Osteoblast (primary cell): ENCODE results near the gene CFAP410. TPM values are rescaled to one million over a fixed set of nuclear protein-coding genes. Genes with fewer than 3 reads are reported as not detected.

Experiments used
- DNase-seq: peaks from one replicate; pipeline ENCODE4 v3.0.0; 2011; ENCODE audit warnings: low spot score, mixed read lengths; ENCODE audit not compliant: insufficient read length; ENCODE audit errors: missing footprints
- H2AFZ ChIP-seq: 2 replicates; pipeline ENCODE4 v1.6.0; 2011; ENCODE audit warnings: mild to moderate bottlenecking, low read length
- H3K27ac ChIP-seq: 2 replicates; pipeline ENCODE4 v1.5.1; 2011; ENCODE audit warnings: mild to moderate bottlenecking, low read depth, low read length, moderate library complexity
- H3K27me3 ChIP-seq: 2 replicates; pipeline ENCODE4 v1.6.0; 2012; ENCODE audit warnings: mild to moderate bottlenecking, control low read depth, inconsistent platforms, low read length, moderate library complexity; ENCODE audit not compliant: insufficient read depth
- H3K36me3 ChIP-seq: 2 replicates; pipeline ENCODE4 v1.5.1; 2011; ENCODE audit warnings: mild to moderate bottlenecking, low read length, control low read depth, moderate library complexity; ENCODE audit not compliant: insufficient read depth
- H3K4me1 ChIP-seq: 2 replicates; pipeline ENCODE4 v1.5.1; 2011; ENCODE audit warnings: mild to moderate bottlenecking, low read length, control low read depth, moderate library complexity; ENCODE audit not compliant: insufficient read depth
- H3K4me2 ChIP-seq: 2 replicates; pipeline ENCODE4 v1.6.0; 2011; ENCODE audit warnings: mild to moderate bottlenecking, low read length; ENCODE audit not compliant: insufficient read depth
- H3K4me3 ChIP-seq: fragments of 200-600 bp; sonication (generic); 3 replicates; pipeline ENCODE4 v1.5.1; 2012; ENCODE audit warnings: mild to moderate bottlenecking, low read length, inconsistent platforms; ENCODE audit not compliant: insufficient read depth
- H3K79me2 ChIP-seq: 2 replicates; pipeline ENCODE4 v1.6.0; 2012; ENCODE audit warnings: mild to moderate bottlenecking, low read length, control low read depth, inconsistent platforms; ENCODE audit not compliant: insufficient read depth
- H3K9me3 ChIP-seq: 2 replicates; pipeline ENCODE4 v1.5.1; 2011; ENCODE audit warnings: low read depth, low read length, control low read depth
- H4K20me1 ChIP-seq: 2 replicates; pipeline ENCODE4 v1.6.0; 2012; ENCODE audit warnings: mild to moderate bottlenecking, low read length, control low read depth; ENCODE audit not compliant: insufficient read depth
- total RNA-seq: library from RNA; depleted of rRNA; stranded (reverse); fragments of >200 nt; gene quantifications from 2 replicates; pipeline ENCODE4 v1.2.3, GENCODE V29; 2012
- TF ChIP-seq, protein P1 (sequence below): IDR thresholded peaks from 2 replicates; pipeline ENCODE4 v1.5.1; 2011; ENCODE audit warnings: mild to moderate bottlenecking, low read depth, low read length, moderate library complexity; ENCODE audit errors: extremely low read depth

Gene CFAP410
- total RNA-seq, 1 donor: 14.5 TPM

DNA sequence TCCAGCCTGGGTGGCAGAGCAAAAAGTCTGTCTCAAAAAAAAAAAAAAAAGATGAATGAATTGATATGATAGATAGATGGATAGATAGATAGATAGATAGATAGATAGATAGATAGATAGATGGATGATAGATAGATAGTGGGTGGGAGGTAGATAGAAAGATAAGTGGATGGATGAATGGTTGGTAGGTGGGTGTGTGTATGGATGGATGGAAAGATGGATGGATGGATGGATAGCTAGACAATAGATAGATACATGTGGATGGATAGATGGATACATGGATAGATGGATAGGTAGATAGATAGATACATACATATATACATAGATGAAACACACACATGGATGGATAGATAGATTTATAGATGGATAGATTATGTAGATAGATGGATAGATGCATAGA is 42.7 kb upstream of the CFAP410 start:
- H3K4me3 ChIP-seq: no peak overlapping the region
- TF ChIP-seq, protein P1, sequence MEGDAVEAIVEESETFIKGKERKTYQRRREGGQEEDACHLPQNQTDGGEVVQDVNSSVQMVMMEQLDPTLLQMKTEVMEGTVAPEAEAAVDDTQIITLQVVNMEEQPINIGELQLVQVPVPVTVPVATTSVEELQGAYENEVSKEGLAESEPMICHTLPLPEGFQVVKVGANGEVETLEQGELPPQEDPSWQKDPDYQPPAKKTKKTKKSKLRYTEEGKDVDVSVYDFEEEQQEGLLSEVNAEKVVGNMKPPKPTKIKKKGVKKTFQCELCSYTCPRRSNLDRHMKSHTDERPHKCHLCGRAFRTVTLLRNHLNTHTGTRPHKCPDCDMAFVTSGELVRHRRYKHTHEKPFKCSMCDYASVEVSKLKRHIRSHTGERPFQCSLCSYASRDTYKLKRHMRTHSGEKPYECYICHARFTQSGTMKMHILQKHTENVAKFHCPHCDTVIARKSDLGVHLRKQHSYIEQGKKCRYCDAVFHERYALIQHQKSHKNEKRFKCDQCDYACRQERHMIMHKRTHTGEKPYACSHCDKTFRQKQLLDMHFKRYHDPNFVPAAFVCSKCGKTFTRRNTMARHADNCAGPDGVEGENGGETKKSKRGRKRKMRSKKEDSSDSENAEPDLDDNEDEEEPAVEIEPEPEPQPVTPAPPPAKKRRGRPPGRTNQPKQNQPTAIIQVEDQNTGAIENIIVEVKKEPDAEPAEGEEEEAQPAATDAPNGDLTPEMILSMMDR: no peak
- H4K20me1 ChIP-seq: no peaks in the 10 kb centered on the region
- no peak overlapping the region for H3K4me2 ChIP-seq
- no peaks in the 10 kb centered on the region for H3K36me3 ChIP-seq
- no peaks in the 10 kb centered on the region for H3K4me1 ChIP-seq
- peaks cover 3% of the 10 kb centered on the region for H3K9me3 ChIP-seq
- H3K27me3 ChIP-seq: peaks cover 7% of the 10 kb centered on the region
- H2AFZ ChIP-seq: no peak overlapping the region
- H3K79me2 ChIP-seq: no peaks in the 10 kb centered on the region
- H3K27ac ChIP-seq: no peak overlapping the region
- DNase-seq: peak; percentile 46

DNA sequence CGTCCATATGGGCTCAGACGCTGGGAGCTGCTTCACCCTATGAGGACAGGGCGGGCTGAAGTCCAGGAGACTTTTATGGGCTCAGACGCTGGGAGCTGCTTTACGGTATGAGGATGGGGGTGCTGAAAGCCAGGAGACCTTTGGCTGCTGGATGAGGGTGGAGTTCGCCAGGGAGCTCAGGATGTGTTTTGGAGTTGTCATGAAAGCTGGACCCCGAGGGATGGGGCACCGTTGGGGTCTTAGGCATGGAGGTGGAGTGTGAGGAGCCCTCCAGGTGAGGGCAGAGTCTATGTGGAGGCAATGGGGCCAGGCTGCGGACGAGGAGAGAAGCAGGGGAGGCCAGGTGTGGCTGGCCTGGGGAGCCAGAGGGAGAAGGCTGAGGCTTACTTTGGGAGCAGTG is 41.7 kb upstream of the CFAP410 start:
- Histone ChIP-seq H3K4me3 (no peak overlapping the region), H3K36me3 (no peaks in the 10 kb centered on the region)

GRCh38 chr21:44379991-44380865 is 41.0 kb upstream of the CFAP410 start:
- Histone ChIP-seq H3K27ac (no peak overlapping the region), H3K4me1 (no peaks in the 10 kb centered on the region), H3K9me3 (peaks cover 3% of the 10 kb centered on the region), H3K4me2 (no peak overlapping the region), H3K36me3 (no peaks in the 10 kb centered on the region), H4K20me1 (no peaks in the 10 kb centered on the region), H3K27me3 (peaks cover 9% of the 10 kb centered on the region), H3K4me3 (no peak overlapping the region), H2AFZ (no peak overlapping the region), H3K79me2 (no peaks in the 10 kb centered on the region)
- DNase-seq: peak; percentile 52
- TF ChIP-seq, protein P1: no peak

More for the DNA sequence above, 41.7 kb upstream of the CFAP410 start:
- no peaks in the 10 kb centered on the region for H3K4me1 ChIP-seq
- no peak overlapping the region for H3K4me2 ChIP-seq
- peak; percentile 66 for DNase-seq
- H3K27ac ChIP-seq: no peak overlapping the region
- H4K20me1 ChIP-seq: no peaks in the 10 kb centered on the region
- peaks cover 7% of the 10 kb centered on the region for H3K27me3 ChIP-seq
- H2AFZ ChIP-seq: no peak overlapping the region
- no peaks in the 10 kb centered on the region for H3K79me2 ChIP-seq
- H3K9me3 ChIP-seq: peaks cover 3% of the 10 kb centered on the region
- TF ChIP-seq, protein P1: no peak

DNA sequence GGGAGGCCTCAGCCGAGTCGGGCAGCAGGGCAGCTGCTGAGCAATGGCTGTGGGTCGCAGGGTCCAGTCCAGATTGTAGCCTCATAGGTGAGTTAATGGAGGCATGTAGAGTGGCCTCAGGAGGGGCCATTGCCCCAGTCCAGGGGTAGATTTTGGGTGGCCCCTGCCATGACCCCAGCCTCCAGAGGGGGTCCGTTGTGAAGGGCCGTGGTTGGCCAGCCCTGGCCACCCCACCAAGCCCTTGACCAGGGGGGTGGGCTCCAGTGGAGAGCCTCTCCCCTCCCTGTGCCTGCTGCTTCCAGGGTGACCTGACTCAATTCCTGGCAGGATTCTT is 40.3 kb upstream of the CFAP410 start:
- Histone ChIP-seq H3K4me2 (no peak overlapping the region), H3K27me3 (peaks cover 9% of the 10 kb centered on the region), H3K79me2 (no peaks in the 10 kb centered on the region), H3K36me3 (no peaks in the 10 kb centered on the region), H3K9me3 (no peaks in the 10 kb centered on the region), H3K27ac (no peak overlapping the region), H2AFZ (no peak overlapping the region), H3K4me1 (no peaks in the 10 kb centered on the region), H4K20me1 (no peaks in the 10 kb centered on the region), H3K4me3 (no peak overlapping the region)
- TF ChIP-seq, protein P1: no peak
- peak; percentile 38 for DNase-seq
